B cell (primary cell): ENCODE data around the gene TAF1B. TPM values are rescaled to one million over a fixed set of nuclear protein-coding genes. Genes with fewer than 3 reads are reported as not detected.

Experiments
- ATAC-seq: fragments of 200-7000 bp; cut with Tn5 transposase; one replicate; pipeline ENCODE4 v1.10.0; 2021; ENCODE audit warnings: low read depth, mild to moderate bottlenecking, moderate number of reproducible peaks, moderate library complexity
- CTCF ChIA-PET: fragments of 350-600 bp; sonication (Branson Sonifier 250); formaldehyde crosslinking; loops from one replicate; lab custom pipeline; 2021; ENCODE audit warnings: antibody characterized with exemption, inconsistent platforms; lab: Charles Lee
- POLR2A ChIA-PET: fragments of 350-600 bp; sonication (Branson Sonifier 250); formaldehyde crosslinking; loops from one replicate; lab custom pipeline; 2021; ENCODE audit warnings: antibody characterized with exemption; lab: Charles Lee
- DNase-seq: peaks from one replicate; pipeline ENCODE4 v3.0.0; 2013
- H2AFZ ChIP-seq: 2 replicates; pipeline ENCODE4 v1.6.1; 2012; ENCODE audit warnings: mild to moderate bottlenecking, low read depth, low read length; ENCODE audit not compliant: insufficient read depth, poor library complexity, severe bottlenecking
- H3K27ac ChIP-seq, 2 donors: 1 replicate in 1 of 2; 2 replicates in 1 of 2; pipeline ENCODE4 v1.5.1; 2012 to 2013; ENCODE audit warnings: low read length in 2 of 2, mild to moderate bottlenecking in 2 of 2, moderate library complexity in 1 of 2
- H3K27me3 ChIP-seq, 4 experiments: fragments of 200-600 bp in 1 of 4; sonication (generic) in 1 of 4; replicated peaks in 1 of 4; 1 replicate in 2 of 4; 2 replicates in 2 of 4; pipeline versions ENCODE4 v1.6.1 to v1.7.0; 2013 to 2016; ENCODE audit warnings: low read length in 3 of 4, mild to moderate bottlenecking in 2 of 4, mixed read lengths in 1 of 4, moderate library complexity in 1 of 4; ENCODE audit not compliant: insufficient read depth in 4 of 4, control insufficient read depth in 3 of 4; ENCODE audit errors: control extremely low read depth in 1 of 4
- H3K36me3 ChIP-seq, 2 experiments: replicated peaks in 1 of 2; 1 replicate in 1 of 2; 2 replicates in 1 of 2; pipeline versions ENCODE4 v1.6.1 to v1.7.1; 2013; ENCODE audit warnings: low read length in 1 of 2; ENCODE audit not compliant: insufficient read depth in 2 of 2, control insufficient read depth in 1 of 2; ENCODE audit errors: control extremely low read depth in 1 of 2, extremely low read depth in 1 of 2
- H3K4me1 ChIP-seq, 2 donors: fragments of 200-600 bp in 1 of 2; sonication (generic) in 1 of 2; 1 replicate in 1 of 2; 2 replicates in 1 of 2; pipeline versions ENCODE4 v1.5.1 to v1.6.1; 2013 to 2017; ENCODE audit warnings: low read length in 2 of 2; ENCODE audit not compliant: control insufficient read depth in 2 of 2, insufficient read depth in 2 of 2
- H3K4me2 ChIP-seq: replicated peaks from 2 replicates; pipeline ENCODE3; 2012; ENCODE audit warnings: mild to moderate bottlenecking, low read depth, low read length; ENCODE audit not compliant: poor library complexity, severe bottlenecking
- H3K4me3 ChIP-seq, 5 experiments: fragments of 200-600 bp in 1 of 5; sonication (generic) in 1 of 5; 1 replicate in 3 of 5; 2 replicates in 2 of 5; pipeline versions ENCODE4 v1.5.1 to v1.7.0; 2011 to 2016; ENCODE audit warnings: low read length in 4 of 5, mild to moderate bottlenecking in 4 of 5, low read depth in 2 of 5, control low read depth in 1 of 5, moderate library complexity in 1 of 5; ENCODE audit not compliant: insufficient read depth in 1 of 5; ENCODE audit errors: control extremely low read depth in 1 of 5, extremely low read depth in 1 of 5
- H3K79me2 ChIP-seq: fragments of 200-600 bp; sonication (generic); one replicate; pipeline ENCODE4 v1.6.0; 2016; ENCODE audit warnings: low read length; ENCODE audit not compliant: control insufficient read depth, insufficient read depth
- H3K9ac ChIP-seq: fragments of 200-600 bp; sonication (generic); 2 replicates; pipeline ENCODE4 v1.6.1; 2017; ENCODE audit warnings: mild to moderate bottlenecking, low read length, moderate library complexity
- H3K9me3 ChIP-seq, 3 donors: one replicate each; pipeline versions ENCODE4 v1.6.1 to v1.7.1; 2013; ENCODE audit warnings: low read length in 2 of 3; ENCODE audit not compliant: control insufficient read depth in 2 of 3, insufficient read depth in 1 of 3; ENCODE audit errors: control extremely low read depth in 1 of 3
- H4K20me1 ChIP-seq: 2 replicates; pipeline ENCODE4 v1.6.0; 2012; ENCODE audit warnings: mild to moderate bottlenecking, low read length; ENCODE audit not compliant: insufficient read depth, control insufficient read depth, poor library complexity, severe bottlenecking
- H3K27ac Mint-ChIP-seq: one replicate; pipeline ENCODE4 v1.8.0; 2021; ENCODE audit warnings: mixed read lengths
- H3K27me3 Mint-ChIP-seq: one replicate; pipeline ENCODE4 v1.8.0; 2021; ENCODE audit warnings: mixed read lengths
- H3K4me1 Mint-ChIP-seq: one replicate; pipeline ENCODE4 v1.8.0; 2021; ENCODE audit warnings: mixed read lengths
- H3K4me3 Mint-ChIP-seq: one replicate; pipeline ENCODE4 v1.8.0; 2021; ENCODE audit warnings: mixed read lengths
- H3K9me3 Mint-ChIP-seq: one replicate; pipeline ENCODE4 v1.8.0; 2022; ENCODE audit warnings: mixed read lengths; ENCODE audit not compliant: insufficient read depth
- CTCF ChIP-seq: fragments of 200-600 bp; IDR thresholded peaks from one replicate; pipeline ENCODE4 v1.8.0; 2022; ENCODE audit warnings: antibody characterized with exemption, mild to moderate bottlenecking
- EZH2 ChIP-seq: IDR thresholded peaks from 2 replicates; pipeline ENCODE4 v1.6.1; 2012; ENCODE audit warnings: borderline replicate concordance, low read depth, mild to moderate bottlenecking, moderate library complexity, low read length; ENCODE audit not compliant: insufficient read depth, poor library complexity, severe bottlenecking
- WGBS: methylation state at CpG from one replicate; pipeline ENCODE4 v1.1.5; 2013; ENCODE audit warnings: missing lambda C conversion rate; ENCODE audit not compliant: insufficient coverage; 5-methylcytosine and 5-hydroxymethylcytosine counted together
- intact Hi-C: fragments of 100-400 bp; cut with micrococcal nuclease; formaldehyde crosslinking; loops from one replicate; pipeline ENCODE4 v1.10.0; 2022
- polyA plus RNA-seq: library from polyadenylated mRNA; depleted of rRNA; stranded (reverse); fragments of >200 nt; gene quantifications from 2 replicates; pipeline ENCODE4 v1.2.3, GENCODE V29; 2012
- total RNA-seq, 2 donors: library from RNA; stranded (reverse); fragments of 120-200 nt in 1 of 2; gene quantifications; 1 replicate in 1 of 2; 2 replicates in 1 of 2; pipeline versions ENCODE4 v1.2.3 to v1.2.4, GENCODE V29; 2013 to 2022

The TAF1B gene
- total and polyA plus RNA-seq, 2 donors (not counting 1 experiment from before 2014, with no cell fraction given) = 4.5 to 25.5 TPM

GRCh38 chr2:9887513-9887912 lies 44.2 kb downstream of the TAF1B start:
- Histone ChIP-seq H3K4me1 (no peaks in the 10 kb centered on the region), H3K27me3 (no peaks in the 10 kb centered on the region), H3K79me2 (no peaks in the 10 kb centered on the region), H3K9ac (no peak overlapping the region), H2AFZ (no peak overlapping the region), H3K4me3 (no peak overlapping the region), H3K36me3 (peaks cover 1 to 3% of the 10 kb centered on the region in 2 experiments), H3K9me3 (peaks cover 3 to 5% (median 4%) of the 10 kb centered on the region in 3 donors), H4K20me1 (no peaks in the 10 kb centered on the region), H3K27ac (no peak overlapping the region), H3K4me2 (no peak overlapping the region)
- Mint-ChIP-seq H3K9me3 (no peaks in the 10 kb centered on the region), H3K4me1 (no peaks in the 10 kb centered on the region), H3K27me3 (no peaks in the 10 kb centered on the region), H3K4me3 (no peak overlapping the region), H3K27ac (no peak overlapping the region)
- CTCF ChIA-PET = no interaction called here
- POLR2A ChIA-PET = no interaction called here
- DNase-seq (no peak), ATAC-seq (no peak)
- TF ChIP-seq EZH2 (no peak), CTCF (no peak)
- no CpG with 5 or more reads among the region's 1 CpG for WGBS
- intact Hi-C loops = no loop called here

GRCh38 chr2:9889812-9890261 lies 46.6 kb downstream of the TAF1B start:
- TF ChIP-seq CTCF (no peak), EZH2 (no peak)

More at GRCh38 chr2:9889812-9890261, 46.6 kb downstream of the TAF1B start:
- no peak for DNase-seq
- H3K27ac ChIP-seq = no peak overlapping the region
- 68% methylated on average over 2 of the region's 3 CpGs for WGBS
- no peak overlapping the region for H3K4me3 ChIP-seq
- H3K4me1 Mint-ChIP-seq = no peaks in the 10 kb centered on the region
- no peak for ATAC-seq
- H2AFZ ChIP-seq = no peak overlapping the region
- no peaks in the 10 kb centered on the region for H3K27me3 Mint-ChIP-seq
- ChIA-PET POLR2A (no interaction called here), CTCF (no interaction called here)
- no peaks in the 10 kb centered on the region for H3K4me1 ChIP-seq
- intact Hi-C loops = no loop called here
- H3K36me3 ChIP-seq = peaks cover 1 to 3% of the 10 kb centered on the region in 2 experiments
- no peak overlapping the region for H3K4me3 Mint-ChIP-seq
- no peaks in the 10 kb centered on the region for H3K27me3 ChIP-seq
- no peaks in the 10 kb centered on the region for H3K79me2 ChIP-seq
- H3K9ac ChIP-seq = no peak overlapping the region
- H3K27ac Mint-ChIP-seq = no peak overlapping the region
- no peaks in the 10 kb centered on the region for H3K9me3 Mint-ChIP-seq
- peaks cover 3 to 5% (median 4%) of the 10 kb centered on the region in 3 donors for H3K9me3 ChIP-seq
- no peaks in the 10 kb centered on the region for H4K20me1 ChIP-seq
- no peak overlapping the region for H3K4me2 ChIP-seq
